GM23338 (cell line): Measurements from ENCODE around the gene SLC35E2B. TPM values are rescaled to one million over a fixed set of nuclear protein-coding genes. Genes with fewer than 3 reads are reported as not detected.

ENCODE experiments used
- ATAC-seq: fragments of 200-7000 bp; cut with Tn5 transposase; 3 replicates; pipeline ENCODE4 v1.9.1; 2020
- DNase-seq: peaks from one replicate; pipeline ENCODE4 v3.0.0-alpha.2; 2015; ENCODE audit warnings: low spot score
- H2AFZ ChIP-seq: fragments of 200-600 bp; sonication (generic); 2 replicates; pipeline ENCODE4 v1.8.0; 2016; ENCODE audit warnings: antibody characterized with exemption, mild to moderate bottlenecking, moderate library complexity
- H3F3A ChIP-seq: fragments of 200-600 bp; sonication (generic); replicated peaks from 2 replicates; pipeline ENCODE4 v1.8.0; 2017; ENCODE audit warnings: antibody characterized with exemption, mixed run types, low read depth
- H3K27ac ChIP-seq: fragments of 200-600 bp; sonication (generic); 2 replicates; pipeline ENCODE4 v1.6.1; 2016; ENCODE audit warnings: low read depth
- H3K27me3 ChIP-seq: fragments of 200-600 bp; sonication (generic); 2 replicates; pipeline ENCODE4 v1.8.0; 2016; ENCODE audit warnings: mild to moderate bottlenecking, mixed run types, moderate library complexity; ENCODE audit not compliant: insufficient read depth
- H3K36me3 ChIP-seq: fragments of 200-600 bp; sonication (generic); 2 replicates; pipeline ENCODE4 v1.8.0; 2016; ENCODE audit warnings: mild to moderate bottlenecking; ENCODE audit not compliant: insufficient read depth
- H3K4me1 ChIP-seq: fragments of 200-600 bp; sonication (generic); 2 replicates; pipeline ENCODE4 v1.8.0; 2016; ENCODE audit warnings: mild to moderate bottlenecking, moderate library complexity; ENCODE audit not compliant: insufficient read depth
- H3K4me2 ChIP-seq: fragments of 200-600 bp; sonication (generic); 2 replicates; pipeline ENCODE4 v1.7.1; 2017; ENCODE audit warnings: mixed run types
- H3K4me3 ChIP-seq: fragments of 200-600 bp; sonication (generic); 2 replicates; pipeline ENCODE4 v1.6.1; 2016; ENCODE audit warnings: mixed run types
- H3K79me2 ChIP-seq: fragments of 200-600 bp; sonication (generic); replicated peaks from 2 replicates; pipeline ENCODE4 v1.8.0; 2017; ENCODE audit warnings: mild to moderate bottlenecking; ENCODE audit not compliant: insufficient read depth
- H3K9me2 ChIP-seq: fragments of 200-600 bp; sonication (generic); 2 replicates; pipeline ENCODE4 v1.8.0; 2017; ENCODE audit not compliant: insufficient read depth
- H4K20me1 ChIP-seq: fragments of 200-600 bp; sonication (generic); replicated peaks from 2 replicates; pipeline ENCODE4 v1.8.0; 2017; ENCODE audit warnings: mild to moderate bottlenecking; ENCODE audit not compliant: insufficient read depth
- H3K27ac Mint-ChIP-seq: 2 replicates; pipeline ENCODE4 v1.8.0; 2020; ENCODE audit warnings: inconsistent platforms, mild to moderate bottlenecking, moderate library complexity, mixed read lengths
- H3K27me3 Mint-ChIP-seq: 3 replicates; pipeline ENCODE4 v1.8.0; 2022; ENCODE audit warnings: low read depth, mild to moderate bottlenecking, moderate library complexity, mixed read lengths, inconsistent platforms; ENCODE audit not compliant: insufficient read depth, poor library complexity
- H3K36me3 Mint-ChIP-seq: 3 replicates; pipeline ENCODE4 v1.8.0; 2021; ENCODE audit warnings: low read depth, mild to moderate bottlenecking, inconsistent platforms, moderate library complexity, mixed read lengths
- H3K4me1 Mint-ChIP-seq: 3 replicates; pipeline ENCODE4 v1.8.0; 2020; ENCODE audit warnings: mild to moderate bottlenecking, inconsistent platforms, mixed read lengths
- H3K4me3 Mint-ChIP-seq: 3 replicates; pipeline ENCODE4 v1.8.0; 2021; ENCODE audit warnings: moderate library complexity, mild to moderate bottlenecking, inconsistent platforms, mixed read lengths
- H3K9me3 Mint-ChIP-seq: 3 replicates; pipeline ENCODE4 v1.8.0; 2020; ENCODE audit warnings: moderate library complexity, mild to moderate bottlenecking, inconsistent platforms, mixed read lengths
- CREB1 ChIP-seq: fragments of 250-450 bp; sonication (Bioruptor Pico); IDR thresholded peaks from 2 replicates; pipeline ENCODE4 v1.5.0; 2020; ENCODE audit warnings: low read depth, mild to moderate bottlenecking, moderate library complexity
- EZH2 ChIP-seq: fragments of 200-600 bp; sonication (generic); IDR thresholded peaks from one replicate; pipeline ENCODE4 v1.8.0; 2017; ENCODE audit warnings: antibody characterized with exemption, mild to moderate bottlenecking, low read depth; ENCODE audit not compliant: unreplicated experiment
- EZH2phosphoT487 ChIP-seq: fragments of 200-600 bp; sonication (generic); IDR thresholded peaks from one replicate; pipeline ENCODE4 v1.8.1; 2018; ENCODE audit warnings: antibody characterized with exemption; ENCODE audit not compliant: unreplicated experiment
- JUNB ChIP-seq: IDR thresholded peaks from one replicate; pipeline ENCODE4 v1.6.1; 2016; ENCODE audit warnings: antibody characterized with exemption; ENCODE audit not compliant: unreplicated experiment
- NANOG ChIP-seq: IDR thresholded peaks from 2 replicates; pipeline ENCODE4 v1.6.1; 2016; ENCODE audit warnings: antibody characterized with exemption, borderline replicate concordance
- POLR2AphosphoS5 ChIP-seq: IDR thresholded peaks from 2 replicates; pipeline ENCODE4 v1.6.1; 2016; ENCODE audit warnings: antibody characterized with exemption, low read depth
- STAT1 ChIP-seq: IDR thresholded peaks from one replicate; pipeline ENCODE4 v1.6.1; 2016; ENCODE audit warnings: antibody characterized with exemption; ENCODE audit not compliant: unreplicated experiment
- ZNF114 ChIP-seq: fragments of 250-450 bp; sonication (Bioruptor Pico); IDR thresholded peaks from 2 replicates; pipeline ENCODE4 v1.5.0; 2020; ENCODE audit warnings: mild to moderate bottlenecking, moderate library complexity
- ZNF331 ChIP-seq: fragments of 250-450 bp; sonication (Bioruptor Pico); IDR thresholded peaks from 2 replicates; pipeline ENCODE4 v1.5.0; 2020; ENCODE audit warnings: low read depth, mild to moderate bottlenecking, moderate library complexity
- ZNF462 ChIP-seq: fragments of 250-450 bp; sonication (Bioruptor Pico); IDR thresholded peaks from 2 replicates; pipeline ENCODE4 v1.5.0; 2020; ENCODE audit warnings: mild to moderate bottlenecking, moderate library complexity
- polyA plus RNA-seq: library from polyadenylated mRNA; unstranded; fragments of >200 nt; fragmentation: Nextera tagmentation; extraction: Ambion mirVana; gene quantifications from 2 replicates; pipeline ENCODE4 v1.2.1, GENCODE V29; 2016
- total RNA-seq: library from RNA; depleted of rRNA; stranded (reverse); fragments of >200 nt; shearing (Covaris generic); gene quantifications from 2 replicates; pipeline ENCODE4 v1.2.3, GENCODE V29; 2014
- TF ChIP-seq, protein P1 (sequence below): IDR thresholded peaks from 2 replicates; pipeline ENCODE4 v1.6.1; 2016; ENCODE audit warnings: antibody characterized with exemption
- TF ChIP-seq, protein P2 (sequence below), 2 experiments: fragments of 200-600 bp in 1 of 2; sonication (generic) in 1 of 2; conservative IDR thresholded peaks; 2 replicates each; pipeline versions ENCODE4 v1.5.1 to v1.6.1; 2016 to 2017; ENCODE audit warnings: antibody characterized with exemption in 2 of 2, low read depth in 2 of 2, mild to moderate bottlenecking in 2 of 2, moderate library complexity in 1 of 2
- TF ChIP-seq, protein P3 (sequence below): IDR thresholded peaks from one replicate; pipeline ENCODE4 v1.6.1; 2018; ENCODE audit warnings: antibody characterized with exemption; ENCODE audit not compliant: unreplicated experiment

SLC35E2B gene
- total and polyA plus RNA-seq, 2 experiments from 2014 or later, result 16.8 to 63.0 TPM

DNA sequence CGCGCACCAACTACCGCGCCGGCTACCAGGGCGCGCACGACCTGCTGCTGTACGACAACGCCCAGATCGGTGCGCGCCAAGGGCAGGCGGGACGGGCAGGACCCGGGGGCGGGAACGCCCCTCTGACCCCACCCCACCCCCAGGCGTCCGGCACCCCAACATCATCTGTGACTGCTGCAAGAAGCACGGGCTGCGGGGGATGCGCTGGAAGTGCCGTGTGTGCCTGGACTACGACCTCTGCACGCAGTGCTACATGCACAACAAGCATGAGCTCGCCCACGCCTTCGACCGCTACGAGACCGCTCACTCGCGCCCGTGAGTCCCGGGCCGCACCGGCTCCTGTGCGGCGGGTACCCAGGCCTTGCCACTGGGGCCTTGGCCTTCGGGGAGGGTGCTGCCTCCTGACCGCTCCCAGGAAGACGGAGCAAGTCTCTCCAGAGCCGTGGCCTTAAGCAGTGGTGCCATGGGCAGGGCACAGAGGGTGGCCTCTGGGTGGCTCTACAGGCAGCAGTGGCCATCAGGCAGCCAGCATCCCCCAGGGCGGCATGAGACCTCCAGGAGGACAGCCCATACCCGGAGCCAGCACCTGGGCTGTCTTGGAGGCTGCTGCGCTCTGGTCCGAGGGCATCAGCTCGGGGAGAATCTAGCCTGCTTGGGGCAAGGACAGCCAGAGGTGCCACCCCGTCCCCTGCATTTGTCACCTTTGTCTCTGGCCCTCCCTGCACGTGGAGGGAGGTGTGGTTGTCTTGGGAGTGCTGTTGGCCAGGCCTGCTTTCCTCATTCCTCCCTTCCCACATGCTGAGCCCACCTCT, 68.8 kb downstream of the SLC35E2B start:
- no peak for ATAC-seq
- no peak overlapping the region for H2AFZ ChIP-seq

More for the DNA sequence above, 68.8 kb downstream of the SLC35E2B start:
- Histone ChIP-seq H4K20me1 (no peaks in the 10 kb centered on the region), H3K79me2 (no peaks in the 10 kb centered on the region), H3F3A (0 out of 2 replicates have a peak, but pooled peaks cover 3% of the 10 kb centered on the region), H3K27ac (no peak overlapping the region), H3K36me3 (no peaks in the 10 kb centered on the region), H3K4me3 (no peak overlapping the region), H3K27me3 (no peaks in the 10 kb centered on the region), H3K4me2 (no peak overlapping the region), H3K9me2 (no peaks in the 10 kb centered on the region), H3K4me1 (no peaks in the 10 kb centered on the region)
- Mint-ChIP-seq H3K27me3 (peaks cover 11% of the 10 kb centered on the region), H3K36me3 (no peaks in the 10 kb centered on the region), H3K4me1 (no peaks in the 10 kb centered on the region; the same call in 2 of the 3 replicates), H3K9me3 (no peaks in the 10 kb centered on the region; the same call in 2 of the 3 replicates), H3K27ac (no peak overlapping the region), H3K4me3 (no peak overlapping the region)
- DNase-seq, result no peak
- TF ChIP-seq EZH2phosphoT487 (no peak), EZH2 (no peak), ZNF331 (CRISPR knock-in tag) (no peak), ZNF462 (no peak), STAT1 (no peak), POLR2AphosphoS5 (no peak; the same call in 1 of the 2 replicates), CREB1 (CRISPR knock-in tag) (no peak), ZNF114 (CRISPR knock-in tag) (no peak), NANOG (no peak), JUNB (no peak)
- TF ChIP-seq, protein P1, sequence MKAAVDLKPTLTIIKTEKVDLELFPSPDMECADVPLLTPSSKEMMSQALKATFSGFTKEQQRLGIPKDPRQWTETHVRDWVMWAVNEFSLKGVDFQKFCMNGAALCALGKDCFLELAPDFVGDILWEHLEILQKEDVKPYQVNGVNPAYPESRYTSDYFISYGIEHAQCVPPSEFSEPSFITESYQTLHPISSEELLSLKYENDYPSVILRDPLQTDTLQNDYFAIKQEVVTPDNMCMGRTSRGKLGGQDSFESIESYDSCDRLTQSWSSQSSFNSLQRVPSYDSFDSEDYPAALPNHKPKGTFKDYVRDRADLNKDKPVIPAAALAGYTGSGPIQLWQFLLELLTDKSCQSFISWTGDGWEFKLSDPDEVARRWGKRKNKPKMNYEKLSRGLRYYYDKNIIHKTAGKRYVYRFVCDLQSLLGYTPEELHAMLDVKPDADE, result no peak
- TF ChIP-seq, protein P2, sequence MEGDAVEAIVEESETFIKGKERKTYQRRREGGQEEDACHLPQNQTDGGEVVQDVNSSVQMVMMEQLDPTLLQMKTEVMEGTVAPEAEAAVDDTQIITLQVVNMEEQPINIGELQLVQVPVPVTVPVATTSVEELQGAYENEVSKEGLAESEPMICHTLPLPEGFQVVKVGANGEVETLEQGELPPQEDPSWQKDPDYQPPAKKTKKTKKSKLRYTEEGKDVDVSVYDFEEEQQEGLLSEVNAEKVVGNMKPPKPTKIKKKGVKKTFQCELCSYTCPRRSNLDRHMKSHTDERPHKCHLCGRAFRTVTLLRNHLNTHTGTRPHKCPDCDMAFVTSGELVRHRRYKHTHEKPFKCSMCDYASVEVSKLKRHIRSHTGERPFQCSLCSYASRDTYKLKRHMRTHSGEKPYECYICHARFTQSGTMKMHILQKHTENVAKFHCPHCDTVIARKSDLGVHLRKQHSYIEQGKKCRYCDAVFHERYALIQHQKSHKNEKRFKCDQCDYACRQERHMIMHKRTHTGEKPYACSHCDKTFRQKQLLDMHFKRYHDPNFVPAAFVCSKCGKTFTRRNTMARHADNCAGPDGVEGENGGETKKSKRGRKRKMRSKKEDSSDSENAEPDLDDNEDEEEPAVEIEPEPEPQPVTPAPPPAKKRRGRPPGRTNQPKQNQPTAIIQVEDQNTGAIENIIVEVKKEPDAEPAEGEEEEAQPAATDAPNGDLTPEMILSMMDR (conservative IDR thresholded peaks at IDR 0.05; ENCODE audit: low read depth in 2 of 2), result no peak
- TF ChIP-seq, protein P3, sequence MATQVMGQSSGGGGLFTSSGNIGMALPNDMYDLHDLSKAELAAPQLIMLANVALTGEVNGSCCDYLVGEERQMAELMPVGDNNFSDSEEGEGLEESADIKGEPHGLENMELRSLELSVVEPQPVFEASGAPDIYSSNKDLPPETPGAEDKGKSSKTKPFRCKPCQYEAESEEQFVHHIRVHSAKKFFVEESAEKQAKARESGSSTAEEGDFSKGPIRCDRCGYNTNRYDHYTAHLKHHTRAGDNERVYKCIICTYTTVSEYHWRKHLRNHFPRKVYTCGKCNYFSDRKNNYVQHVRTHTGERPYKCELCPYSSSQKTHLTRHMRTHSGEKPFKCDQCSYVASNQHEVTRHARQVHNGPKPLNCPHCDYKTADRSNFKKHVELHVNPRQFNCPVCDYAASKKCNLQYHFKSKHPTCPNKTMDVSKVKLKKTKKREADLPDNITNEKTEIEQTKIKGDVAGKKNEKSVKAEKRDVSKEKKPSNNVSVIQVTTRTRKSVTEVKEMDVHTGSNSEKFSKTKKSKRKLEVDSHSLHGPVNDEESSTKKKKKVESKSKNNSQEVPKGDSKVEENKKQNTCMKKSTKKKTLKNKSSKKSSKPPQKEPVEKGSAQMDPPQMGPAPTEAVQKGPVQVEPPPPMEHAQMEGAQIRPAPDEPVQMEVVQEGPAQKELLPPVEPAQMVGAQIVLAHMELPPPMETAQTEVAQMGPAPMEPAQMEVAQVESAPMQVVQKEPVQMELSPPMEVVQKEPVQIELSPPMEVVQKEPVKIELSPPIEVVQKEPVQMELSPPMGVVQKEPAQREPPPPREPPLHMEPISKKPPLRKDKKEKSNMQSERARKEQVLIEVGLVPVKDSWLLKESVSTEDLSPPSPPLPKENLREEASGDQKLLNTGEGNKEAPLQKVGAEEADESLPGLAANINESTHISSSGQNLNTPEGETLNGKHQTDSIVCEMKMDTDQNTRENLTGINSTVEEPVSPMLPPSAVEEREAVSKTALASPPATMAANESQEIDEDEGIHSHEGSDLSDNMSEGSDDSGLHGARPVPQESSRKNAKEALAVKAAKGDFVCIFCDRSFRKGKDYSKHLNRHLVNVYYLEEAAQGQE, result no peak
